OCI-LY3 (cell line): ENCODE measurements around the gene KCNA4.
"Not testable (repeated sequence)": the region's sequence is repeated elsewhere in the genome, so short reads cannot be mapped to it uniquely, and the experiment has no call there.

ENCODE experiments used
- CTCF ChIP-seq: fragments of 200-600, 300-600 bp; sonication (generic); IDR thresholded peaks from 2 replicates; pipeline ENCODE4 v1.5.1; 2014; ENCODE audit warnings: antibody characterized with exemption, low read length, low read depth
- EZH2phosphoT487 ChIP-seq: fragments of 200-600 bp; shearing (Covaris generic); IDR thresholded peaks from 2 replicates; pipeline ENCODE4 v1.6.1; 2018; ENCODE audit warnings: antibody characterized with exemption, mixed run types, low read depth

DNA sequence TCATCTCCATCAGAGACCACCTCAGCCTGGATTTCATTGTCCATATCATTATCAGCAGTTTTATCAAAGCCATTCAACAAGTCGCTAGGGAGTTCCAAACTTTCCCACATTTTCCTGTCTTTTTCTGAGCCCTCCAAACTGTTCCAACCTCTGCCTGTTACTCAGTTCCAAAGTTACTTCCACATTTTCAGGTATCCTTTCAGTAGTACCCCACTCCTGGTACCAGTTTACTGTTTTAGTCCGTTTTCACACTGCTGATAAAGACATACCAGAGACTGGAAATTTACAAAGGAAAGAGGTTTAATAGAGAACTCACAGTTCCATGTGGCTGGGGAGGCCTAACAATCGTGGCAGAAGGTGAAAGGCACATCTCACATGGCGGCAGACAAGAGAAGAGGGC is 17.9 kb upstream of the KCNA4 start:
- not testable (repeated sequence) for TF ChIP-seq CTCF, EZH2phosphoT487
